Psoas muscle (tissue), 8 donors: ENCODE measurements around the gene RTP3. TPM values are rescaled to one million over a fixed set of nuclear protein-coding genes. Genes with fewer than 3 reads are reported as not detected.

Experiments used
- ATAC-seq, 4 donors: fragments of 200-7000 bp; cut with Tn5 transposase; one replicate each; pipeline ENCODE4 v1.9.1; 2020; ENCODE audit warnings: moderate library complexity in 3 of 4, mild to moderate bottlenecking in 2 of 4
- DNase-seq, 2 donors: peaks; one replicate each; pipeline ENCODE4 v3.0.0-alpha.2; 2020
- H3K27ac ChIP-seq: fragments of 200-600 bp; one replicate; pipeline ENCODE4 v1.8.0; 2022
- H3K27me3 ChIP-seq, 3 donors: fragments of 200-600 bp in 1 of 3; one replicate each; pipeline versions ENCODE4 v1.6.1 to v1.8.0; 2013 to 2022; ENCODE audit warnings: low read length in 2 of 3, mild to moderate bottlenecking in 2 of 3, moderate library complexity in 1 of 3; ENCODE audit not compliant: insufficient read depth in 3 of 3
- H3K36me3 ChIP-seq, 2 donors: fragments of 200-600 bp in 1 of 2; one replicate each; pipeline versions ENCODE4 v1.6.1 to v1.8.0; 2013 to 2022; ENCODE audit warnings: low read depth in 1 of 2, mild to moderate bottlenecking in 1 of 2, moderate library complexity in 1 of 2; ENCODE audit not compliant: insufficient read depth in 1 of 2
- H3K4me1 ChIP-seq: fragments of 200-600 bp; one replicate; pipeline ENCODE4 v1.8.0; 2022
- H3K4me3 ChIP-seq: fragments of 200-600 bp; one replicate; pipeline ENCODE4 v1.8.0; 2022; ENCODE audit warnings: mild to moderate bottlenecking
- H3K9me3 ChIP-seq: fragments of 200-600 bp; one replicate; pipeline ENCODE4 v1.8.0; 2022
- CTCF ChIP-seq: fragments of 200-600 bp; IDR thresholded peaks from one replicate; pipeline ENCODE4 v1.8.0; 2022; ENCODE audit warnings: antibody characterized with exemption
- WGBS, 3 donors: extraction: QIAGEN DNeasy Blood & Tissue Kit; methylation state at CpG; one replicate each; pipeline versions ENCODE4 v1.1.6 to v1.1.7; 2013; 5-methylcytosine and 5-hydroxymethylcytosine counted together
- intact Hi-C, 2 donors: fragments of 100-400 bp; cut with DNase I; formaldehyde crosslinking; loops; one replicate each; pipeline versions ENCODE4 v1.11.0 to v1.14.2; 2022
- polyA plus RNA-seq, 3 donors: library from polyadenylated mRNA; stranded (reverse); fragments of 200-250 nt; gene quantifications; one replicate each; pipeline ENCODE4 v1.2.3, GENCODE V29; 2013
- total RNA-seq, 4 donors: library from RNA; stranded (reverse); fragmentation: NEBNext Ultra II Directional in 2 of 4; extraction: Animal tissue kit (Norgen Biotek cat#: 25700) in 2 of 4; gene quantifications; one replicate each; pipeline versions ENCODE4 v1.2.1 to v1.2.4, GENCODE V29; 2021 to 2023
- donor health status: healthy with polysubstance abuse.
- donor health status: DM: no; HTN: no; CAD: no; lungs with moderate emphysema.
- donor health status: Bipolar disorder and iron deficiency.
- donor health status: healthy.
- donor health status: DM: yes; HTN: yes; CAD: no.
- donor health status: DM: no; HTN: no; CAD: no.
- donor health status: DM: no; HTN: no; CAD: no.
- donor health status: DM: yes; HTN: yes; CAD: no.

Gene RTP3
- total and polyA plus RNA-seq, 7 donors: 0.01 TPM; not detected in 6

GRCh38 chr3:46549408-46549904, 51.7 kb downstream of the RTP3 start:
- H3K9me3 ChIP-seq: no peaks in the 10 kb centered on the region
- DNase-seq: no peak
- peak overlapping the region; percentile 34 for H3K27ac ChIP-seq
- no peaks in the 10 kb centered on the region for H3K27me3 ChIP-seq
- intact Hi-C loops: loop anchor here in 1 of 2 donors (5.0 kb wide), 1 partner anchor 47 kb away; no protein-coding TSS in a partner anchor
- no peak overlapping the region for H3K4me3 ChIP-seq
- peaks cover 33% of the 10 kb centered on the region for H3K4me1 ChIP-seq
- H3K36me3 ChIP-seq: peaks cover 0 to 54% of the 10 kb centered on the region in 2 donors
- ATAC-seq: no peak
- TF ChIP-seq CTCF: no peak
- 64 to 73% (median 67%) methylated on average over 4 of the region's 4 CpGs for WGBS, 3 donors

- Histone ChIP-seq H3K27ac (peak overlapping the region; percentile 34), H3K9me3 (no peaks in the 10 kb centered on the region), H3K4me3 (no peak overlapping the region), H3K36me3 (peaks cover 0 to 49% of the 10 kb centered on the region in 2 donors), H3K4me1 (peaks cover 33% of the 10 kb centered on the region), H3K27me3 (no peaks in the 10 kb centered on the region)
- intact Hi-C loops: loop anchor here in 1 of 2 donors (5.0 kb wide), 1 partner anchor 48 kb away; no protein-coding TSS in a partner anchor
- 66 to 83% (median 71%) methylated on average over 1 of the region's 1 CpG for WGBS, 3 donors
- TF ChIP-seq CTCF: no peak
- ATAC-seq (no peak), DNase-seq (no peak)
These were observed 52.2 kb downstream of the RTP3 start for GRCh38 chr3:46549989-46550388.

Other genes with a start within 250 kb of the RTP3 start
- 1 to 10 TPM in 1 of 4 donors, under 1 TPM in 3; 0.23 to 1.0 (median 0.38) TPM for gene CCR2, start 143.9 kb upstream of the RTP3 start, total RNA-seq
- under 1 TPM; 0.10 to 0.34 (median 0.27) TPM for gene CCR2, start 143.9 kb upstream of the RTP3 start, polyA plus RNA-seq
- gene CCR5, start 127.0 kb upstream of the RTP3 start, total RNA-seq: 1 to 10 TPM in 1 of 4 donors, under 1 TPM in 3; 0.19 to 1.1 (median 0.52) TPM
- under 1 TPM; 0.08 to 0.21 (median 0.14) TPM for gene CCR5, start 127.0 kb upstream of the RTP3 start, polyA plus RNA-seq
- gene CCRL2, start 90.7 kb upstream of the RTP3 start, total RNA-seq: 1 to 10 TPM; 1.0 to 1.8 (median 1.7) TPM
- gene CCRL2, start 90.7 kb upstream of the RTP3 start, polyA plus RNA-seq: 1 to 10 TPM in 1 of 3 donors, under 1 TPM in 2; 0.55 to 1.1 (median 0.70) TPM
- gene LTF, start 33.1 kb upstream of the RTP3 start, total RNA-seq: 1 to 10 TPM; 2.0 to 3.8 (median 3.2) TPM
- gene LTF, start 33.1 kb upstream of the RTP3 start, polyA plus RNA-seq: 1 to 10 TPM in 1 of 3 donors, under 1 TPM in 2; 0.73 to 1.9 (median 0.94) TPM
- gene LRRC2, start 68.3 kb downstream of the RTP3 start, total RNA-seq: 100 to 1,000 TPM in 1 of 4 donors, 10 to 100 TPM in 3; 65.1 to 160 (median 95.6) TPM
- 10 to 100 TPM in 2 of 3 donors, 1 to 10 TPM in 1; 8.3 to 60.3 (median 57.9) TPM for gene LRRC2, start 68.3 kb downstream of the RTP3 start, polyA plus RNA-seq
- under 1 TPM in 1 of 4 donors, not detected in 3; 0.96 TPM for gene FAM240A, start 114.5 kb downstream of the RTP3 start, total RNA-seq
- gene FAM240A, start 114.5 kb downstream of the RTP3 start, polyA plus RNA-seq: under 1 TPM; 0.01 to 0.14 (median 0.04) TPM
- gene ALS2CL, start 195.7 kb downstream of the RTP3 start, total RNA-seq: 10 to 100 TPM in 1 of 4 donors, 1 to 10 TPM in 3; 5.0 to 10.1 (median 8.0) TPM
- gene ALS2CL, start 195.7 kb downstream of the RTP3 start, polyA plus RNA-seq: 1 to 10 TPM; 5.2 to 6.6 (median 5.5) TPM
- gene TMIE, start 203.4 kb downstream of the RTP3 start, total RNA-seq: 1 to 10 TPM in 1 of 4 donors, under 1 TPM in 3; 0.27 to 2.2 (median 0.33) TPM
- gene TMIE, start 203.4 kb downstream of the RTP3 start, polyA plus RNA-seq: 1 to 10 TPM in 1 of 3 donors, under 1 TPM in 2; 0.40 to 1.1 (median 0.65) TPM
- gene PRSS50, start 219.9 kb downstream of the RTP3 start, total RNA-seq: under 1 TPM in 3 of 4 donors, not detected in 1; 0.12 to 0.34 (median 0.23) TPM
- gene PRSS50, start 219.9 kb downstream of the RTP3 start, polyA plus RNA-seq: under 1 TPM; 0.01 to 0.15 (median 0.07) TPM